ENCODE results near the gene RPL35. TPM values are rescaled to one million over a fixed set of nuclear protein-coding genes. Genes with fewer than 3 reads are reported as not detected.

The RPL35 gene
- total RNA-seq (1,000 to 10,000 TPM; 1,648 to 7,796 (median 2,205) TPM), polyA plus RNA-seq (1,000 to 10,000 TPM in 1 of 2 donors, 100 to 1,000 TPM in 1; 752 to 6,017 TPM)
- long read RNA-seq, donor 1, transcript RPL35-203 (3 exons, 785 nt): minor isoform, 6 of 173 reads
- long read RNA-seq, donor 1, transcript RPL35-201 (4 exons, 455 nt): major isoform, 143 of 173 reads
- long read RNA-seq, donor 1, partial matches to known transcripts: 10 of 173 reads
- long read RNA-seq, donor 1, other reads (novel, unspliced or antisense): 11 of 173 reads
- long read RNA-seq, donor 2, transcript RPL35-205 (2 exons, 649 nt): minor isoform, 31 of 1,197 reads
- long read RNA-seq, donor 2, transcript RPL35-201 (4 exons, 455 nt): major isoform, 863 of 1,197 reads
- long read RNA-seq, donor 2, transcript RPL35-203 (3 exons, 785 nt): minor isoform, 276 of 1,197 reads
- long read RNA-seq, donor 2, partial matches to known transcripts: 25 of 1,197 reads
- long read RNA-seq, donor 2, other reads (novel, unspliced or antisense): 0 of 1,197 reads
- long read RNA-seq, donor 3, transcript RPL35-201 (4 exons, 455 nt): major isoform, 961 of 1,056 reads
- long read RNA-seq, donor 3, transcript RPL35-203 (3 exons, 785 nt): minor isoform, 58 of 1,056 reads
- long read RNA-seq, donor 3, partial matches to known transcripts: 37 of 1,056 reads
- long read RNA-seq, donor 3, other reads (novel, unspliced or antisense): 0 of 1,056 reads

GRCh38 chr9:124861342-124862229 lies at the start of gene RPL35, which contains the start of gene ARPC5L:
Gene RPL35, minus strand, starts transcription at chr9:124861957. Its CDS starts 45 bp downstream, at chr9:124861912.
Gene ARPC5L, plus strand, starts transcription at chr9:124862130. Its CDS starts 7,161 bp downstream, at chr9:124869291.
- Histone ChIP-seq H3K36me3 (no peaks in the 10 kb centered on the region), H3K27ac (peak within 1 kb of the TSS; percentile 47 to 76), H3K27me3 (no peaks in the 10 kb centered on the region), H3K9me3 (no peaks in the 10 kb centered on the region), H3K4me1 (ENCODE audit: insufficient read depth) (peaks cover 6% of the 10 kb centered on the region), H3K4me3 (peak within 1 kb of the TSS; percentile 49)
- peak; percentile 92 to 96 (median 94) for DNase-seq
- TF ChIP-seq CTCF (IDR thresholded peaks at IDR 0.05) (peak in 2 of 3 donors; percentile 15 to 24), EP300 (IDR thresholded peaks at IDR 0.05) (no peak), POLR2A (IDR thresholded peaks at IDR 0.05) (peak; percentile 88)
- intact Hi-C loops (cut with DNase I): loop anchor here in 1 of 4 donors (10.0 kb wide), 1 partner anchor 283 kb away; the partner anchor contains the start of gene SCAI
- WGBS, 3 donors: 0% methylated on average over 64 to 92 of the region's 92 CpGs

- Histone ChIP-seq H3K4me1 (ENCODE audit: insufficient read depth) (no peaks in the 10 kb centered on the region), H3K27ac (no peak overlapping the region), H3K9me3 (no peaks in the 10 kb centered on the region), H3K36me3 (no peaks in the 10 kb centered on the region), H3K4me3 (no peak overlapping the region), H3K27me3 (no peaks in the 10 kb centered on the region)
- intact Hi-C loops (cut with DNase I): no loop called here
- TF ChIP-seq CTCF (IDR thresholded peaks at IDR 0.05) (no peak), POLR2A (IDR thresholded peaks at IDR 0.05) (no peak), EP300 (IDR thresholded peaks at IDR 0.05) (no peak)
- 53 to 74% (median 62%) methylated on average over 2 of the region's 2 CpGs for WGBS, 3 donors
- no peak for DNase-seq
These were observed 46.3 kb upstream of the RPL35 start for GRCh38 chr9:124908098-124908497.

- H3K27ac ChIP-seq: no peak overlapping the region
- H3K36me3 ChIP-seq: no peaks in the 10 kb centered on the region
- H3K9me3 ChIP-seq: no peaks in the 10 kb centered on the region
- no peak overlapping the region for H3K4me3 ChIP-seq
- no peaks in the 10 kb centered on the region for H3K4me1 ChIP-seq (ENCODE audit: insufficient read depth)
- intact Hi-C loops (cut with DNase I): no loop called here
- no peaks in the 10 kb centered on the region for H3K27me3 ChIP-seq
- WGBS, 3 donors: 79 to 87% (median 87%) methylated on average over 1 of the region's 1 CpG
- TF ChIP-seq POLR2A (IDR thresholded peaks at IDR 0.05) (no peak), EP300 (IDR thresholded peaks at IDR 0.05) (no peak), CTCF (IDR thresholded peaks at IDR 0.05) (no peak)
- DNase-seq: no peak
These were observed 45.2 kb upstream of the RPL35 start for GRCh38 chr9:124906966-124907365.

GRCh38 chr9:124899845-124900244 lies 38.1 kb upstream of the RPL35 start:
- Histone ChIP-seq H3K9me3 (no peaks in the 10 kb centered on the region), H3K4me3 (no peak overlapping the region), H3K4me1 (ENCODE audit: insufficient read depth) (no peaks in the 10 kb centered on the region), H3K27ac (no peak overlapping the region), H3K27me3 (no peaks in the 10 kb centered on the region), H3K36me3 (no peaks in the 10 kb centered on the region)
- intact Hi-C loops (cut with DNase I): no loop called here
- 92 to 94% (median 94%) methylated on average over 9 of the region's 9 CpGs for WGBS, 3 donors
- TF ChIP-seq POLR2A (IDR thresholded peaks at IDR 0.05) (no peak), CTCF (IDR thresholded peaks at IDR 0.05) (no peak), EP300 (IDR thresholded peaks at IDR 0.05) (no peak)
- DNase-seq: peak in 1 of 5 donors; percentile 8

All from ovary (tissue), 10 donors.